ENCODE results near the gene PRKCQ.

The PRKCQ gene

GRCh38 chr10:6607182-6607581 is 27.1 kb upstream of the PRKCQ start:
- Histone ChIP-seq H3K4me1 (ENCODE audit: low read depth, poor library complexity, severe bottlenecking) (peaks cover 4% of the 10 kb centered on the region), H3K4me3 (IDR thresholded peaks at IDR 0.05; ENCODE audit: insufficient read depth, low read depth, low read length) (no peak overlapping the region), H3K27me3 (ENCODE audit: insufficient read depth, low read depth) (no peaks in the 10 kb centered on the region), H3K36me3 (ENCODE audit: insufficient read depth) (no peaks in the 10 kb centered on the region), H3K79me2 (ENCODE audit: insufficient read depth, low read depth) (no peaks in the 10 kb centered on the region), H4K20me1 (ENCODE audit: insufficient read depth) (no peaks in the 10 kb centered on the region), H3K27ac (no peak overlapping the region), H3K4me2 (no peak overlapping the region), H2AFZ (ENCODE audit: low read depth) (no peak overlapping the region), H3K9ac (no peak overlapping the region)
- TF ChIP-seq, protein P1, sequence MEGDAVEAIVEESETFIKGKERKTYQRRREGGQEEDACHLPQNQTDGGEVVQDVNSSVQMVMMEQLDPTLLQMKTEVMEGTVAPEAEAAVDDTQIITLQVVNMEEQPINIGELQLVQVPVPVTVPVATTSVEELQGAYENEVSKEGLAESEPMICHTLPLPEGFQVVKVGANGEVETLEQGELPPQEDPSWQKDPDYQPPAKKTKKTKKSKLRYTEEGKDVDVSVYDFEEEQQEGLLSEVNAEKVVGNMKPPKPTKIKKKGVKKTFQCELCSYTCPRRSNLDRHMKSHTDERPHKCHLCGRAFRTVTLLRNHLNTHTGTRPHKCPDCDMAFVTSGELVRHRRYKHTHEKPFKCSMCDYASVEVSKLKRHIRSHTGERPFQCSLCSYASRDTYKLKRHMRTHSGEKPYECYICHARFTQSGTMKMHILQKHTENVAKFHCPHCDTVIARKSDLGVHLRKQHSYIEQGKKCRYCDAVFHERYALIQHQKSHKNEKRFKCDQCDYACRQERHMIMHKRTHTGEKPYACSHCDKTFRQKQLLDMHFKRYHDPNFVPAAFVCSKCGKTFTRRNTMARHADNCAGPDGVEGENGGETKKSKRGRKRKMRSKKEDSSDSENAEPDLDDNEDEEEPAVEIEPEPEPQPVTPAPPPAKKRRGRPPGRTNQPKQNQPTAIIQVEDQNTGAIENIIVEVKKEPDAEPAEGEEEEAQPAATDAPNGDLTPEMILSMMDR (conservative IDR thresholded peaks at IDR 0.05; ENCODE audit: low read depth, low read length): no peak

- no peak overlapping the region for H3K9ac ChIP-seq
- TF ChIP-seq, protein P1 (conservative IDR thresholded peaks at IDR 0.05; ENCODE audit: low read depth, low read length): no peak
These were observed 23.4 kb upstream of the PRKCQ start for GRCh38 chr10:6603142-6604125.

GRCh38 chr10:6602700-6603084 is 22.6 kb upstream of the PRKCQ start:
- Histone ChIP-seq H3K4me2 (no peak overlapping the region), H4K20me1 (ENCODE audit: insufficient read depth) (no peaks in the 10 kb centered on the region), H3K4me3 (IDR thresholded peaks at IDR 0.05; ENCODE audit: insufficient read depth, low read depth, low read length) (no peak overlapping the region), H3K79me2 (ENCODE audit: insufficient read depth, low read depth) (no peaks in the 10 kb centered on the region), H3K9ac (no peak overlapping the region), H3K4me1 (ENCODE audit: low read depth, poor library complexity, severe bottlenecking) (no peaks in the 10 kb centered on the region), H3K27ac (no peak overlapping the region), H3K36me3 (ENCODE audit: insufficient read depth) (no peaks in the 10 kb centered on the region), H3K27me3 (ENCODE audit: insufficient read depth, low read depth) (no peaks in the 10 kb centered on the region), H2AFZ (ENCODE audit: low read depth) (no peak overlapping the region)
- TF ChIP-seq, protein P1 (conservative IDR thresholded peaks at IDR 0.05; ENCODE audit: low read depth, low read length): no peak

More at GRCh38 chr10:6603142-6604125, 23.4 kb upstream of the PRKCQ start:
- H3K4me1 ChIP-seq (ENCODE audit: low read depth, poor library complexity, severe bottlenecking): no peaks in the 10 kb centered on the region
- no peaks in the 10 kb centered on the region for H3K36me3 ChIP-seq (ENCODE audit: insufficient read depth)
- no peaks in the 10 kb centered on the region for H3K79me2 ChIP-seq (ENCODE audit: insufficient read depth, low read depth)
- no peaks in the 10 kb centered on the region for H3K27me3 ChIP-seq (ENCODE audit: insufficient read depth, low read depth)
- H4K20me1 ChIP-seq (ENCODE audit: insufficient read depth): no peaks in the 10 kb centered on the region
- no peak overlapping the region for H3K4me3 ChIP-seq (IDR thresholded peaks at IDR 0.05; ENCODE audit: insufficient read depth, low read depth, low read length)
- H3K27ac ChIP-seq: no peak overlapping the region
- no peak overlapping the region for H3K4me2 ChIP-seq
- no peak overlapping the region for H2AFZ ChIP-seq (ENCODE audit: low read depth)

DNA sequence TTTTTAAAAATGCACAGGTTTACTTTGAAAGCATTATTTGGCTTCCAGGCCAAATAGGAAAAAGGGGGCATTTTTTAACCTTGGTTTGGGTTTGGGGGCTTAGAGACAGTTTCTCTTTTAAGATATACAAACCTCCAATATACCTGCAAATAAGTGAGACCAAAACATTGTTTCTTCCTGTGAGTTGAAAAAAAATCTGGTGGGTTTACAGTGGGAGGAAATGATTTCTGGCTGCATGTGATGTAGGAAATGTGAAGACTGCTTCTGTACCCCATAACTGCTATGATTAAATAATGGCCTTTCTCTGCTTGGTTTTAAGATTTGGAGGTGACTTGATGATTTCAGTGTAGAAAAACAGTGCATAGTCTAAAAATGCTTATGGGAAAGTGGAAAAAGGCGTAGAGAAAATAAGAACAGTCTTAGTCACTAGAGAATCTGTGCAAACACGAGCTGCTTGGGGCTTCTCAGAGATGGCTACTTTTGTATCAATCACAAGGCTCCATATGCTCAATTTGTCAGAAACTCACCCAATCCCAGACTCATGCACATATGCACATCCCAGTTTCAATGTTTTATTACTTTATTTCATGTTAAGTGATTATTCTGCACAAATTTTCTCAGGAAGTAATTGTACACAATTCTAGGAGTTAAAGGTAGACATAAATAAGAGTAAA is 22.1 kb upstream of the PRKCQ start:
- Histone ChIP-seq H3K36me3 (ENCODE audit: insufficient read depth) (no peaks in the 10 kb centered on the region), H3K9ac (no peak overlapping the region), H3K79me2 (ENCODE audit: insufficient read depth, low read depth) (no peaks in the 10 kb centered on the region), H3K27ac (no peak overlapping the region), H3K4me3 (IDR thresholded peaks at IDR 0.05; ENCODE audit: insufficient read depth, low read depth, low read length) (no peak overlapping the region), H3K27me3 (ENCODE audit: insufficient read depth, low read depth) (no peaks in the 10 kb centered on the region), H3K4me1 (ENCODE audit: low read depth, poor library complexity, severe bottlenecking) (no peaks in the 10 kb centered on the region), H4K20me1 (ENCODE audit: insufficient read depth) (no peaks in the 10 kb centered on the region), H3K4me2 (no peak overlapping the region), H2AFZ (ENCODE audit: low read depth) (no peak overlapping the region)
- TF ChIP-seq, protein P1 (conservative IDR thresholded peaks at IDR 0.05; ENCODE audit: low read depth, low read length): no peak
